Measurements from ENCODE around the gene CCDC93. TPM values are rescaled to one million over a fixed set of nuclear protein-coding genes. Genes with fewer than 3 reads are reported as not detected.

CCDC93 gene
- 9.9 and 13.2 TPM in 2 replicates for total RNA-seq

- H3K4me3 ChIP-seq (ENCODE audit: low read depth, low read length): peak within 1 kb of the TSS; percentile 96
- DNase-seq (ENCODE audit: low read depth): no peak
- TF ChIP-seq, protein P1, sequence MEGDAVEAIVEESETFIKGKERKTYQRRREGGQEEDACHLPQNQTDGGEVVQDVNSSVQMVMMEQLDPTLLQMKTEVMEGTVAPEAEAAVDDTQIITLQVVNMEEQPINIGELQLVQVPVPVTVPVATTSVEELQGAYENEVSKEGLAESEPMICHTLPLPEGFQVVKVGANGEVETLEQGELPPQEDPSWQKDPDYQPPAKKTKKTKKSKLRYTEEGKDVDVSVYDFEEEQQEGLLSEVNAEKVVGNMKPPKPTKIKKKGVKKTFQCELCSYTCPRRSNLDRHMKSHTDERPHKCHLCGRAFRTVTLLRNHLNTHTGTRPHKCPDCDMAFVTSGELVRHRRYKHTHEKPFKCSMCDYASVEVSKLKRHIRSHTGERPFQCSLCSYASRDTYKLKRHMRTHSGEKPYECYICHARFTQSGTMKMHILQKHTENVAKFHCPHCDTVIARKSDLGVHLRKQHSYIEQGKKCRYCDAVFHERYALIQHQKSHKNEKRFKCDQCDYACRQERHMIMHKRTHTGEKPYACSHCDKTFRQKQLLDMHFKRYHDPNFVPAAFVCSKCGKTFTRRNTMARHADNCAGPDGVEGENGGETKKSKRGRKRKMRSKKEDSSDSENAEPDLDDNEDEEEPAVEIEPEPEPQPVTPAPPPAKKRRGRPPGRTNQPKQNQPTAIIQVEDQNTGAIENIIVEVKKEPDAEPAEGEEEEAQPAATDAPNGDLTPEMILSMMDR (conservative IDR thresholded peaks at IDR 0.05; ENCODE audit: low read depth, low read length): no peak
Measured at GRCh38 chr2:118013724-118014491, at the start of gene CCDC93. Gene CCDC93 (minus strand): TSS chr2:118014070. CDS start chr2:118013995, 75 bp downstream.

DNA sequence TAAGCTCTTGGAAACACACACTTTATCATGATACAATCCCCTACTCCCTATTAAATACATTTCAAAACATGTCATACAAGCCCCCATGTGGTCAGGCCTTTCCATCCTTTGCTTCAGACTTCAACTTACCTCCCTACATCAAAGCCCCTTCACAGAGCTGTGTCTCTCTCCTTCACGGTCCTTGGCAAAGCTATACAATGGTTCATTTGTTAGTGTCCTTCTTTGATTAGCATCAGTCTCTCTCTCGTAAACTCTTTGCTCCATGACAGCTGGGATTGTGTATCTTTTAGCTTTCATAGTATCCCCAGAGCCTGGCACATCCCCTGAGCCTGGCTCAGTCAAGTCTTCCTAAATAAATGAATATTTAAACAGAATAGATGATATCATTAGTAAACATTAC is 48.8 kb upstream of the CCDC93 start:
- TF ChIP-seq, protein P1 (conservative IDR thresholded peaks at IDR 0.05; ENCODE audit: low read depth, low read length): no peak
- DNase-seq (ENCODE audit: low read depth): no peak

DNA sequence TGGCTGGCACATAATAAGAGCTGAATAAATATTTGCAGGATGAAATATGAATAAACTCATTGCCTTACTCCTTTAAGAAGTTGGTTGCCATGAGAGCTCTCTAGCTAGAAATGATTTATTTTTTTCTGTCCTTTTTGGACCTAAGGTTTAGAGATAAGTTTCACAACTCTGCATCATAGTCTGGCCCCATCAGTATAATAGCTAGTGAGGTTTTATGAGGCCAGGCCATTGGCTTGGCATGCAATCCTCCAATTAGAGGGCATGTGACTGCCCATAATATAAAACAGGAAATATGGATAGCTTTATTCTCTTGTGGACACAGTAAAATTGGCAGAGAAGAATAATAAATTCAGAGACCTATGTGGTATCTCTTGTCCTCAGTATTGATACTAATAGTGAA is 48.2 kb upstream of the CCDC93 start:
- DNase-seq (ENCODE audit: low read depth): no peak
- H3K4me3 ChIP-seq (ENCODE audit: low read depth, low read length): no peak overlapping the region
- TF ChIP-seq, protein P1 (conservative IDR thresholded peaks at IDR 0.05; ENCODE audit: low read depth, low read length): no peak

More for the DNA sequence above, 48.8 kb upstream of the CCDC93 start:
- no peak overlapping the region for H3K4me3 ChIP-seq (ENCODE audit: low read depth, low read length)

DNA sequence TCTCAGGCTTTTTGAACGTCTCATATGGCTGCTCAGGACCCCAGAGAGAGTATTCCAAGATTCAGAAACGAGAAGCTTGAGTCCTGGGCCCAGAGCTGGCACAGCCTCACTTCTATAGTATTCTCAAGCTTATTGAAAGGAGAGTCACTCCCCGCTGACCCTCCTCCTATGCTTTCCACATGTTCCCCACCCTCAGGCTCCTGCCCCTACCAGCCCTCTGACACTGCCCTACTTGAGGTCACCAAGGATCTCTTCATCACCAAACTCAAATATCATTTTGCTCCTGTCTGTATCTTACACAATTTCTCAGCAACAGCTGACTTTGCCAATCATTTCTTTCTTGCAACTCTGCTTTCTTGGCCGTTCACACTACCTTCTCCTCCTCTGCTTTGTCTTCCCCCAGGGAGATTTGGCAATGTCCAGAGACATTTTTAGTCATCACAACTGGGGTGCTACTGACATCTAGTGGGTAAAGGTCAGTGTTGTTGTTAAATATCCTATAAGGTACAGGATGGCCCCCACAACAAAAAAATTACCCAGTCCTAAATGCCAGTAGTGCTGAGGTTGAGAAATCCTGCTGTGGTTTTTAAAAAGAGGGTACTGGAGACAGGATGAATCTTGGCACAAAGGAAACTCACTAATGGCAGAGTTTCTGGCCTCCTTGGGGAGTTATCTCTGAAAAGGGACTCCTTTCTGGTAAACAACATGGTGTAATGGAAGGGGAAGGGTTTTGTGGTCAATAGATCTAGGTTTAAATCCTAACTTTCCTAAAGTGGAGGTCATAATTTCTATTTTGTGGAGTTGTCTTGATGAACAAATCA is 47.5 kb upstream of the CCDC93 start:
- TF ChIP-seq, protein P1 (conservative IDR thresholded peaks at IDR 0.05; ENCODE audit: low read depth, low read length): peak; percentile 59
- DNase-seq (ENCODE audit: low read depth): no peak

DNA sequence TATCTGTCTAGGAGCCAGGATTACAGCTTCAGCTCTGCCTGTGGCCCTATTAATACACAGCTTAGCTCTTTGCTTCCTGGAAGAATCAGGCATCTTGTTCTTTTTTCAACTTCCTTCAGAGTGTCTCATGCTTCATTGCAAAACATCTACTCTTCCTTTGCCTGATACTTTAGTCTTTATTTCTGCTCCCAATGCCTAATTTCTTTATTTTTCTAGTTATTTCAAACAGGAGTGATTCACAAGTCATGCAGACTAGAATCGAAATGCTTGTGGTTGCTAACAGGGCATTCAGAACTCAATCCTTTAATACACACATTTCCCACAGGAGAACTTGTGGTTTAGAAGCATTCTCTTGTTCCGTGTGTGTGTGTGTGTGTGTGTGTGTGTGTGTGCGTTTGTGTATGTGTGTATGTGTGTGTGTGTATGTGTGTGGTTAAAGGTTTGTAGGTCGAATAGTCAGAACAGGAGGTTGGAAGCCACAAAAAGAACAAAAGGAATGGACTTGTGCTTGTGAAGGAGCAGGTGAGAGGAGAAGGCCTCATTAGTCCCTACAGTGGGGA is 46.1 kb upstream of the CCDC93 start:
- TF ChIP-seq, protein P1 (conservative IDR thresholded peaks at IDR 0.05; ENCODE audit: low read depth, low read length): no peak
- H3K4me3 ChIP-seq (ENCODE audit: low read depth, low read length): no peak overlapping the region
- peak; percentile 61 for DNase-seq (ENCODE audit: low read depth)

More for the DNA sequence above, 47.5 kb upstream of the CCDC93 start:
- H3K4me3 ChIP-seq (ENCODE audit: low read depth, low read length): no peak overlapping the region

GRCh38 chr2:118058951-118059350 is 45.1 kb upstream of the CCDC93 start:
- no peak overlapping the region for H3K4me3 ChIP-seq (ENCODE audit: low read depth, low read length)
- no peak for DNase-seq (ENCODE audit: low read depth)
- TF ChIP-seq, protein P1 (conservative IDR thresholded peaks at IDR 0.05; ENCODE audit: low read depth, low read length): no peak
